ENCODE data around the gene ALOX15B.
A peak's percentile ranks its signal among the peaks of the same experiment; 100 is the strongest.
"Not testable (repeated sequence)": the region's sequence is repeated elsewhere in the genome, so short reads cannot be mapped to it uniquely, and the experiment has no call there.

ALOX15B gene

GRCh38 chr17:8041249-8041928 lies 2.5 kb downstream of the ALOX15B start:
- DNase-seq, result peak; percentile 66

GRCh38 chr17:8041979-8042378 lies 3.1 kb downstream of the ALOX15B start:
- no peak for DNase-seq

- no peak for DNase-seq
These were observed 6.3 kb downstream of the ALOX15B start for GRCh38 chr17:8044819-8045810.

GRCh38 chr17:8046306-8046928 lies 7.6 kb downstream of the ALOX15B start:
- no peak for DNase-seq

GRCh38 chr17:8046929-8047768 lies 8.3 kb downstream of the ALOX15B start:
- no peak for DNase-seq

DNA sequence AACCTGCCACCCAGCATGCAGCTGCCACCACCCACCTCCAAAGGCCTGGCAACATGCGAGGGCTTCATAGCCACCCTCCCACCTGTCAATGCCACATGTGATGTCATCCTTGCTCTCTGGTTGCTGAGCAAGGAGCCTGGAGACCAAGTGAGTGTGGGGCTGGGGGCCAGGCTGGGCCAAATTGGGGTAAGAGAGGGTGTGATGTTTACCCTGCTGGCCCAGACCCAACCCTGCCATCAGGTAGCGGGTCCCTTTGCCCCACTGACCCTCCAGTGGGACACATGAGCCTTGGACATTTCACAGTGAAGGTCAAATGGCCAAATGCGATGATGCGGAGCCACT lies 8.9 kb downstream of the ALOX15B start:
- DNase-seq, result no peak

DNA sequence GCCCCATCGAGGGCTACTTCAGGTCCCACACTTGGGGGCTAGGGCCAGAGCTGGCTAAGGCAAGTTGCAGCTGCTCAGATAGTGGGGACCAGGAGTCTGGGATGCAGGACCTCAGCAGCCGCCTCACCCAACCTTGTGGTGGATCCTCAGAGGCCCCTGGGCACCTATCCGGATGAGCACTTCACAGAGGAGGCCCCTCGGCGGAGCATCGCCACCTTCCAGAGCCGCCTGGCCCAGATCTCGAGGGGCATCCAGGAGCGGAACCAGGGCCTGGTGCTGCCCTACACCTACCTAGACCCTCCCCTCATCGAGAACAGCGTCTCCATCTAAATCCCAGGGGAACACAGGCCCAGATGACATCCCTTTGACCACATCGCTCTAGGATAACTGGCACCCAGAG lies 9.4 kb downstream of the ALOX15B start:
- no peak for DNase-seq

DNA sequence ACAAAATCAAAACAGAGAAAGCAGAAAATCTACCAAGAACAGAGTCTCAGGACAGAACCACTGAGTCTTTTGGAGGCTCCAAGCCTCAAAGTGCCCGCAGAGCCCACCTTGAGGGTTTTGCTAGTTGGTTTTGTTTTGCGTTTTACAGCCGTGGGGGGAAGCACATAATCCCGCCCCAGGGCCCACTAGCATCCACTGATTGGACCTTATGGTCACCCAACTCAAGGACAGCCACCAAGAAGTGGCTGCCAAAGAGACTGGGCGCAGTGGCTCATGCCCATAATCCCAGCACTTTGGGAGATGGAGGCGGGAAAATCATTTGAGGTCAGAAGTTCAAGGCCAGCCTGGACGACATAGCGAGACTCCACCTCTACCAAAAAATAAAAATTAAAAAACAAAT lies 9.9 kb downstream of the ALOX15B start:
- DNase-seq, result no peak

DNA sequence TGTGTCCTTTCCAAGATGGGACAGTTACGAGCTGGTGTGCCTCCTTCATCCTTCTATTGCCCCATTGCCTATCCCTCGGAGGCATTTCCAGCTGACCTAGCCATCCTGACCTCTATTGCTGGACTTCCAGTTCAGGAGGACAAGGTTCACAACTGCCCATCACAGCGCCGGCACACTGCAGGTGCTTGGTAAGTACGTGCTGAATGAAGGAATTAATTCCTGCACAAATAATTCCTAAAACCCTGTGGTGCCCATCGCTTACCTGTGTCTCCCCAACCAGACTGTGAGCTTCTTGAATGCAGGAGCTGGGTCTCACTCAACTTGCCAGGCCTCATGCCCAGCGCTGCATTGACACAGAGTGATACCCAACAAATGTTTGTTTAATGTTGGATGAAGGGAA lies 13.0 kb downstream of the ALOX15B start:
- no peak for DNase-seq

GRCh38 chr17:8052256-8053252 lies 13.7 kb downstream of the ALOX15B start:
- no peak for DNase-seq

- no peak for DNase-seq
These were observed 14.7 kb downstream of the ALOX15B start for GRCh38 chr17:8053600-8053999.

GRCh38 chr17:8055851-8056231 lies 17.0 kb downstream of the ALOX15B start:
- no peak for DNase-seq

DNA sequence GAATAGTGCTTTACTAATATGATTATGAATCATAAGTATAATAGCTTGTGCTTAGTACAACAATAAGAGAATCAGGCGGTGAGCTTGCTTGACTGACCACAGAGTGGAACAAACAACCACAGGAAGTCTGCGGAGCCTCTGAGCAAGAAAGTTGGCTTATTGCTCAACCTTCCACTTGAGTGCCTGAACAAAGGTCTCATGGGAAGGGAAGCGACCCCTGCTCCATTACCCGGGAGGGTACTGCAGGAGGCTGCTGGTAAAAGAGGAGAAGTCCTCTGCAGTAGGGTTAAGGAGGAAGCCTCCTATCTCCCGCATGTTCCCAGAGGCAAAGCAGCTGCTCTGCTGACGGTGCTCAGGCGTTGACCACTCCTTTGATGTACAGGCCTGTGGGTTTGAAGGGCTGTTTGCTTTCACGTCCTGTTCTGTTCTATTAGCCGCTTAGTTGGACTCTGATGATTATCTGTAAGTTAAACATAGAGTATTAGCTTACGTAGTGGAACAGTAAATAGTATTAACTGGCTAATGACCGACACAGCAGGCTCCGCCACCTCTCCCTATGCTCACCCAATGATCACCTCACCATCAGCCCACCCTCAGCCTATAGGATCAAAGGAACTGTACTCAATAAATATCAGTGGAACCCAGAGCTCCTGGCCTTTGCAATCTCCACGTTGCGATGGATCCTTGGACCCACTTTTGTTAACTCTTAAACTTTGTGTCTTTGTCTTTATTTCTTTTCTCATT lies 17.5 kb downstream of the ALOX15B start:
- no peak for DNase-seq

GRCh38 chr17:8056976-8057625 lies 18.2 kb downstream of the ALOX15B start:
- DNase-seq, result no peak

- peak; percentile 94 for DNase-seq
These were observed 18.8 kb downstream of the ALOX15B start for GRCh38 chr17:8057691-8058114.

DNA sequence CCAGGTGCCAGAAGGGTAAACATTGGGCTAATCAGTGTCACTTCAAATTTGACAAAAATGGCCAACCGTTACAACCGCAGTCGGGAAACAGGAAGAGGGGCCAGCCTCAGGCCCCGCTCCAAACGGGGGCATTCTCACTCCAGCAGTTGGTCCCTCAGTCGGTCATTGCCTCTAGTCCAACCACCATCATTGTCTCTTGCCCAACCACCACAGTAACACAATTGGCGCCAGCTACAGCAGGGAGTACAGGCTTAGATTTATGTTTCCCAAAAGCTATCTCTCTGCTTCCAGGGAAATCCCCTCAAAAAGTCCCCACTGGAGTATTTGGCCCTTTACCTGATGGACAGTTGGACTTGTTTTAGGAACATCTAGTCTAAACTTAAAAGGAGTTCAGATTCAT lies 20.3 kb downstream of the ALOX15B start:
- DNase-seq, result no peak

DNA sequence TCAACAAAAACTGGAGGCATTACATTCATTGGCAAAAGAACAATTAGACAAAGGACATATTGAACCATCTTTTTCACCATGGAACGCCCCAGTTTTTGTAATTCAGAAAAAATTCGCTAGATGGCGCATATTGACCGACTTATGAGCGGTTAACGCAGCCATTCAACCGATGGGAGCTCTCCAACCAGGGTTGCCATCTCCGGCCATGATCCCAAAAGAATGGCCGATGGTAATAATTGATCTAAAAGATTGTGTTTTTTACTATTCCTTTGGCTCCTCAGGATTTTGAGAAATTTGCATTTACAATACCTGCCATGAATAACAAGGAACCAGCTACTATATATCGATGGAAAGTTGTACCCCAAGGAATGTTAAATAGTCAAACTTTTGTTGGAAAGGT lies 21.4 kb downstream of the ALOX15B start:
- DNase-seq, result peak; percentile 97

DNA sequence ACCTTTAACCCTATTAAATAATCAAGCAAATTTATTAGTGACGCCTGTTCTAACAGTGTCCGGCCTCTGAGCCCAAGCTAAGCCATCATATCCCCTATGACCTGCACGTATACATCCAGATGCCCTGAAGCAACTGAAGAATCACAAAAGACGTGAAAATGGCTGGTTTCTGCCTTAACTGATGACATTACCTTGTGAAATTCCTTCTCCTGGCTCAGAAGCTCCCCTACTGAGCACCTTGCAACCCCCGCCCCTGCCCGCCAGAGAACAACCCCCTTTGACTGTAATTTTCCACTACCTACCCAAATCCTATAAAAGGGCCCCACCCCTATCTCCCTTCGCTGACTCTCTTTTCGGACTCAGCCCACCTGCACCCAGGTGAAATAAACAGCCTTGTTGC lies 23.0 kb downstream of the ALOX15B start:
- DNase-seq, result not testable (repeated sequence)

DNA sequence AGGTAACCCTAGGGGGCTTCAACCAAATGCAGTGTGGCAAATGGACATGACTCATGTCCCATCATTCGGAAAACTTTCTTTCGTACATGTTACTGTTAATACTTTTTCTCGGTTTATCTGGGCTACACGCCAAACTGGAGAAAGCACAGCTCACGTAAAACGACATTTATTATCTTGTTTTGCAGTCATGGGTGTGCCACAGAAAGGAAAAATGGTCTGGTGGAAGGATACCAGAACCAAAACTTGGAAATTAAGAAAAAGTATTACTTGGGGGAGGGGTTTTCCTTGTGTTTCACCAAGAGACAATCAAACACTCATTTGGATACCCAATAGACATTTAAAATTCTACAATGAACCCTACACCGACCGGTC lies 23.6 kb downstream of the ALOX15B start:
- DNase-seq, result no peak

DNA sequence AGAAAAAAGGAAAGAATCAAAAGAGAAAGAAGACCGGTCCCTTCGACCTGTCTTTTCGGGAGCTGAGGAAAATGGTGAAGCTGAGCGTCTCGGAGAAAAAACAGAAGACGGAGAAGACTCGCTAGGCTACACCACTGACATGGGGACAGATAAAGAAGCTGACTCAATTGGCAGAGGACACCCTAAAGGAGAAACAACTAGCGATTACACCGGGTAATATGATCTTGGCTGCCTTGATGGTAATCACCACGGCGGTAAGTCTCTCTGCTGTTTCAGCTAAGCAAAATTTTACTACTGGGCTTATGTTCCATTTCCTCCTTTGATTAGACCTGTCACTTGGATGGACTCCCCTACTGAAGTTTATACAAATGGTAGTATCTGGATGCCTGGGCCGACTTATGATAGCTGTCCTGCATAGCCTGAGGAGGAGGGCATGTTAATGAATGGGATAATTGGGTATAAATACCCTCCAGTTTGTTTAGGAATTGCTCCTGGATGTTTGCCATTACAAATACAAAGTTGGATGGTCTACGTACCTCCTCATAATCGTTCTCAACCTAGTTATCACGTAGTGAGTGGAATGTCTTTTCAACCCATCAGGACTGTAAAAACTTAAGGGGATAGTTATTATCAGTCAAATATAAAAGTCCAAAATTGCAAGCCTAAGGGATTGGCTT lies 24.1 kb downstream of the ALOX15B start:
- no peak for DNase-seq

All from NCI-H1694 (cell line).